Measurements from ENCODE around the gene BLM. TPM values are rescaled to one million over a fixed set of nuclear protein-coding genes. Genes with fewer than 3 reads are reported as not detected.

BLM gene
- total and polyA plus RNA-seq, 10 of the 15 experiments (the other 5 are each of a cell fraction or from before 2014, with no cell fraction given), result 23.0 to 68.4 (median 43.9) TPM

DNA sequence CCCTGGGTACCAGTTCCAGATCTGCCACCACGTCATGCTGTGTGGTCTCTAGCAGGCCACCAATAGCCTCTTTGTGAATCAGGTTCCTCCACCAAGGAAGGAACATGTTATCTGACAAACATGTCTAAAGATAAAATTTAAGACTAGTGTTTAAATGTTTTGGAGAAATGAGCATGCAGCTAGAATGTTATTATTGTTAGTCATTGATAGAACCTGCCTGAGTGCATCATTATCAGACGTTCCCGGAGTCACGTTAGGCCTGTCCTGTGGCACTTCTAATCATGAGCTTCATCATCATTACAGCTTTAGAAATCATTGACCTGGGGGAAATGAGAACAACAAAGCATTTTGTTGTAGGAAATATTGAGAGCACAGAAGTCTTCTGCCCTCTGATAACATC lies 92.4 kb downstream of the BLM start:
- FAIRE-seq, result no peak
- BruUV-seq (replicated peaks), result no TSS peak
- no peak overlapping the region for H3K9ac ChIP-seq (ENCODE audit: control insufficient read depth, insufficient read depth, low read length)
- in situ Hi-C loops (cut with MboI), result no loop called here
- CTCF ChIA-PET, result no interaction called here
- no peak overlapping the region for H3K27ac ChIP-seq (ENCODE audit: control insufficient read depth, insufficient read depth)
- POLR2A ChIA-PET, result interaction anchor here (0.5 kb wide), 1 partner anchor 87 kb away, joined by 3 read pairs; no protein-coding TSS in a partner anchor
- no peak for TF ChIP-seq CBFB (IDR thresholded peaks at IDR 0.05; ENCODE audit: low read depth)
- TF ChIP-seq, protein P1, sequence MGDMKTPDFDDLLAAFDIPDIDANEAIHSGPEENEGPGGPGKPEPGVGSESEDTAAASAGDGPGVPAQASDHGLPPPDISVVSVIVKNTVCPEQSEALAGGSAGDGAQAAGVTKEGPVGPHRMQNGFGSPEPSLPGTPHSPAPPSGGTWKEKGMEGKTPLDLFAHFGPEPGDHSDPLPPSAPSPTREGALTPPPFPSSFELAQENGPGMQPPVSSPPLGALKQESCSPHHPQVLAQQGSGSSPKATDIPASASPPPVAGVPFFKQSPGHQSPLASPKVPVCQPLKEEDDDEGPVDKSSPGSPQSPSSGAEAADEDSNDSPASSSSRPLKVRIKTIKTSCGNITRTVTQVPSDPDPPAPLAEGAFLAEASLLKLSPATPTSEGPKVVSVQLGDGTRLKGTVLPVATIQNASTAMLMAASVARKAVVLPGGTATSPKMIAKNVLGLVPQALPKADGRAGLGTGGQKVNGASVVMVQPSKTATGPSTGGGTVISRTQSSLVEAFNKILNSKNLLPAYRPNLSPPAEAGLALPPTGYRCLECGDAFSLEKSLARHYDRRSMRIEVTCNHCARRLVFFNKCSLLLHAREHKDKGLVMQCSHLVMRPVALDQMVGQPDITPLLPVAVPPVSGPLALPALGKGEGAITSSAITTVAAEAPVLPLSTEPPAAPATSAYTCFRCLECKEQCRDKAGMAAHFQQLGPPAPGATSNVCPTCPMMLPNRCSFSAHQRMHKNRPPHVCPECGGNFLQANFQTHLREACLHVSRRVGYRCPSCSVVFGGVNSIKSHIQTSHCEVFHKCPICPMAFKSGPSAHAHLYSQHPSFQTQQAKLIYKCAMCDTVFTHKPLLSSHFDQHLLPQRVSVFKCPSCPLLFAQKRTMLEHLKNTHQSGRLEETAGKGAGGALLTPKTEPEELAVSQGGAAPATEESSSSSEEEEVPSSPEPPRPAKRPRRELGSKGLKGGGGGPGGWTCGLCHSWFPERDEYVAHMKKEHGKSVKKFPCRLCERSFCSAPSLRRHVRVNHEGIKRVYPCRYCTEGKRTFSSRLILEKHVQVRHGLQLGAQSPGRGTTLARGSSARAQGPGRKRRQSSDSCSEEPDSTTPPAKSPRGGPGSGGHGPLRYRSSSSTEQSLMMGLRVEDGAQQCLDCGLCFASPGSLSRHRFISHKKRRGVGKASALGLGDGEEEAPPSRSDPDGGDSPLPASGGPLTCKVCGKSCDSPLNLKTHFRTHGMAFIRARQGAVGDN (IDR thresholded peaks at IDR 0.05), result no peak
- no peak for TF ChIP-seq CREB1 (IDR thresholded peaks at IDR 0.05; ENCODE audit: low read depth)
- TF ChIP-seq LARP7 (IDR thresholded peaks at IDR 0.05), result no peak
- no peak for TF ChIP-seq SIN3A (IDR thresholded peaks at IDR 0.05; ENCODE audit: low read depth, low read length)
- H3K9me3 ChIP-seq (replicated peaks; ENCODE audit: control insufficient read depth, insufficient read depth, low read length), result no peaks in the 10 kb centered on the region
- 30% methylated on average over 4 of the region's 4 CpGs for WGBS (ENCODE audit: insufficient coverage, insufficient replicate concordance, low lambda C conversion rate, missing lambda C conversion rate)
- RAD21 ChIA-PET (ENCODE audit: unreplicated experiment), result interaction anchor here (1.5 kb wide), 1 partner anchor 20 kb away, joined by 3 read pairs; no protein-coding TSS in a partner anchor
- H3K27me3 ChIP-seq (replicated peaks in 1 of 2; ENCODE audit: control insufficient read depth in 2 of 2, insufficient read depth in 2 of 2, low read length in 1 of 2), result no peaks in the 10 kb centered on the region
- H3K4me3 ChIP-seq, result no peak overlapping the region
- H4K20me1 ChIP-seq (ENCODE audit: control insufficient read depth, insufficient read depth), result no peaks in the 10 kb centered on the region
- no peak overlapping the region for H2AFZ ChIP-seq (ENCODE audit: control insufficient read depth, low read depth, low read length)
- peaks cover 10% of the 10 kb centered on the region for H3K4me1 ChIP-seq (ENCODE audit: control insufficient read depth, insufficient read depth, low read length)
- intact Hi-C loops (cut with micrococcal nuclease; ENCODE audit: unreplicated experiment), result no loop called here
- no peak for DNase-seq (ENCODE audit: low read depth, low spot score)
- H3K4me2 ChIP-seq (ENCODE audit: control insufficient read depth, insufficient read depth), result no peak overlapping the region
- SMC1A ChIA-PET (ENCODE audit: uncharacterized antibody, unreplicated experiment), result interaction anchor here (1.3 to 1.6 kb wide), 2 partner anchors 22 to 61 kb away, joined by 3 to 4 read pairs; no protein-coding TSS in a partner anchor
- no peaks in the 10 kb centered on the region for H3K79me2 ChIP-seq (ENCODE audit: control insufficient read depth, insufficient read depth, low read length)
- no peak for ATAC-seq
- H3K36me3 ChIP-seq (ENCODE audit: control insufficient read depth in 2 of 2, insufficient read depth in 2 of 2, low read length in 1 of 2), result peaks cover 17 to 24% of the 10 kb centered on the region in 2 experiments

Data from GM12878 (cell line).